WTC11 (cell line): ENCODE measurements around the gene RNF169.

Experiments
- CTCF ChIP-seq: fragments of 200-600 bp; IDR thresholded peaks from 2 replicates; pipeline ENCODE4 v1.8.0; 2022; ENCODE audit warnings: antibody characterized with exemption
- JUN ChIP-seq: sonication (generic); formaldehyde crosslinking; IDR thresholded peaks from 2 replicates; pipeline ENCODE4 v1.8.0; 2023; ENCODE audit warnings: mild to moderate bottlenecking, missing genetic modification reagents
- MAX ChIP-seq: sonication (generic); formaldehyde crosslinking; IDR thresholded peaks from 2 replicates; pipeline ENCODE4 v1.8.0; 2022; ENCODE audit warnings: mild to moderate bottlenecking, missing genetic modification reagents
- TEAD1 ChIP-seq: sonication (generic); formaldehyde crosslinking; IDR thresholded peaks from 2 replicates; pipeline ENCODE4 v1.8.0; 2022; ENCODE audit warnings: mild to moderate bottlenecking, missing genetic modification reagents
- ZBTB43 ChIP-seq: sonication (generic); formaldehyde crosslinking; IDR thresholded peaks from 2 replicates; pipeline ENCODE4 v1.8.1; 2023; ENCODE audit warnings: mild to moderate bottlenecking, missing genetic modification reagents
- ZNF416 ChIP-seq: fragments of 250-450 bp; sonication (Bioruptor Pico); IDR thresholded peaks from 2 replicates; pipeline ENCODE4 v1.9.0; 2021; ENCODE audit warnings: mild to moderate bottlenecking, inconsistent platforms
- ZNF671 ChIP-seq: fragments of 250-450 bp; sonication (Bioruptor Pico); IDR thresholded peaks from 2 replicates; pipeline ENCODE4 v1.8.0; 2021; ENCODE audit warnings: mild to moderate bottlenecking

- TF ChIP-seq ZNF671 (CRISPR knock-in tag) (no peak), CTCF (no peak), TEAD1 (CRISPR knock-in tag) (no peak), ZBTB43 (CRISPR knock-in tag) (no peak), MAX (CRISPR knock-in tag) (no peak), JUN (no peak), ZNF416 (no peak)
Observed at GRCh38 chr11:74826901-74827300, 78.3 kb downstream of the RNF169 start.
